ENCODE results near the gene CD226. TPM values are rescaled to one million over a fixed set of nuclear protein-coding genes. Genes with fewer than 3 reads are reported as not detected.

CD226 gene
- total RNA-seq, 1 donor from 2014 or later, result not detected

GRCh38 chr18:69987870-69988269 lies 40.2 kb upstream of the CD226 start:
- DNase-seq (ENCODE audit: low read depth), result no peak
- Histone ChIP-seq H3K27me3 (ENCODE audit: control insufficient read depth, insufficient read depth, low read length) (no peaks in the 10 kb centered on the region), H3K36me3 (ENCODE audit: control insufficient read depth, insufficient read depth, low read length) (no peaks in the 10 kb centered on the region), H3K4me3 (ENCODE audit: low read depth, low read length) (no peak overlapping the region)
- no peak for TF ChIP-seq CTCF (IDR thresholded peaks at IDR 0.05; ENCODE audit: insufficient read depth, low read length, poor library complexity, severe bottlenecking)

DNA sequence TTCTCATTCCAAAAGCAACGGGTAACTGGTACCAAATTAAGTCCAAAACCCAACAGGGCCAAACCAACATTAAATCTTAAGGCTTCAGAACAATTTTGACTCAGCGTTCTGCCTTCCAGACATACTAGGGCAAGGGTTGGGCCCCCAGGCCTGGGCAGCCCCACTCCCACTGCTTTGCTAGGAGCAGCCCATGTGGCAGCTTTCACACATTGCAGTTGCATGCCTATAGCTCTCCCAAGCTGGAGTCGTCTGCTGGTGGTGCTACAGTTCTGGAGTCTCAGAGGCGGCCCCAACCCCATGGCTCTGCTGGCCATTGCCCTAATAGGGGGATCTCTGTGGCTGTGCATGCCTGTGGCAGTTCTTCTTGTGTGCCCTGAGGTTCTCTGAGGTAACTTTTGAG lies 37.6 kb upstream of the CD226 start:
- no peak overlapping the region for H3K4me3 ChIP-seq (ENCODE audit: low read depth, low read length)
- no peak for DNase-seq (ENCODE audit: low read depth)
- no peaks in the 10 kb centered on the region for H3K36me3 ChIP-seq (ENCODE audit: control insufficient read depth, insufficient read depth, low read length)
- H3K27me3 ChIP-seq (ENCODE audit: control insufficient read depth, insufficient read depth, low read length), result no peaks in the 10 kb centered on the region
- TF ChIP-seq CTCF (IDR thresholded peaks at IDR 0.05; ENCODE audit: insufficient read depth, low read length, poor library complexity, severe bottlenecking), result no peak

GRCh38 chr18:69982417-69982816 lies 34.7 kb upstream of the CD226 start:
- DNase-seq (ENCODE audit: low read depth), result no peak
- TF ChIP-seq CTCF (IDR thresholded peaks at IDR 0.05; ENCODE audit: insufficient read depth, low read length, poor library complexity, severe bottlenecking), result no peak
- no peak overlapping the region for H3K4me3 ChIP-seq (ENCODE audit: low read depth, low read length)
- no peaks in the 10 kb centered on the region for H3K27me3 ChIP-seq (ENCODE audit: control insufficient read depth, insufficient read depth, low read length)
- no peaks in the 10 kb centered on the region for H3K36me3 ChIP-seq (ENCODE audit: control insufficient read depth, insufficient read depth, low read length)

DNA sequence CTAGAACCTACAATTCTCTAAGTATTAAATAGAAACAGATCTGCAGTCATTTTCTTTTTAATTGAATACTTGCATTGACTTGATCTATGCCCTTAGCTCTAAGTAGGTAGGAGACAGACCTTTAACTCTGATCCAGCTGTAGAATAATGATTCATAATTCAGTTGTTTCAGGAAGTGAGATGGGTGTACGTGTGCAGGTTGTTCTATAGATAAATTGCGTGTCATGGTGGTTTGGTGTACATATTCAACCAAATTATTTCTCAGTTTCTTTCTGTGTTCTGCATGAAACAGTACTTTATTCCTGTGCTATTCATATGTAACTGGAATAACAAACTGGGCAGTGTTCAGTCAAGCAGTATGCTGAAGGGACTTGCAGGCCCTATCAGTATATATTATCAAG lies 34.3 kb upstream of the CD226 start:
- Histone ChIP-seq H3K27me3 (ENCODE audit: control insufficient read depth, insufficient read depth, low read length) (no peaks in the 10 kb centered on the region), H3K4me3 (ENCODE audit: low read depth, low read length) (no peak overlapping the region), H3K36me3 (ENCODE audit: control insufficient read depth, insufficient read depth, low read length) (no peaks in the 10 kb centered on the region)
- no peak for TF ChIP-seq CTCF (IDR thresholded peaks at IDR 0.05; ENCODE audit: insufficient read depth, low read length, poor library complexity, severe bottlenecking)
- DNase-seq (ENCODE audit: low read depth), result no peak

DNA sequence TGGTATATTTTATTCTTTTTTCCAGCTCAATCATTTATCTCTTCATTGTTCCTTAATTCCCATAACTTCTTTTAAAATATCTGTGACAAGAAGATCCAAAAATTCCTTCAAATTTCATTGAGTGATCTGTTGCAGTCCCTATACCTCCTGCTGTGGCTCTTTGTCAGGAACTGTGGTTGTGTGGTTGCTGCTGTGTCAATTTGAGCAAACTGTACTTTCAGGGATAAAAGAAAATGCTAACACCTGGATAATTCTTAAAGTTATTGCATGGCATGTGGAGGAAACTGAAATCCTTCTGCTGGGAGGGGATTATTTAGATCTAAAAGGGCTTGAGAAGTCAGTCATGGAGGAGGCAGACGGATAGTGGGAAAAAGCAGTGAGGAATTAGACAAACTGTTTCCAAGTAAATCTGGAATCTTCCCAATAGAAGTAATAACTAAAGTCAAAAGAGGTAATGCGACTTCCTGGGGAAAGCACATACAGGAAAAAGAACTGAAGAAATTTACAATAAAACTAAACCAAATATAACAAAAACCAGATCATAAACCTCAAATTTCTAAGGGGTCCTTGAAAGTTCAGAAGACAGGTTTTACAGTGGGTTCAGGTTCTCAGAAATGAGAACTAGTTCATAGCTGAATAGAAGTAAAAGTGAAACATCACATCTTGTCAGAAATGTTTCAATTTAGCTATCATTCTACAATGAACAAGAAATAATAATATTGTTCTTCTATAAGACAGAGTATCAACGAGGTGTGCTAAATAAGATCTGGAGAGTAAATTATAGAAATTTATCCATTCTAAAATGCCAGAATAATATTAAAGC lies 33.5 kb upstream of the CD226 start:
- no peak overlapping the region for H3K4me3 ChIP-seq (ENCODE audit: low read depth, low read length)
- no peak for DNase-seq (ENCODE audit: low read depth)
- no peaks in the 10 kb centered on the region for H3K27me3 ChIP-seq (ENCODE audit: control insufficient read depth, insufficient read depth, low read length)
- TF ChIP-seq CTCF (IDR thresholded peaks at IDR 0.05; ENCODE audit: insufficient read depth, low read length, poor library complexity, severe bottlenecking), result no peak
- no peaks in the 10 kb centered on the region for H3K36me3 ChIP-seq (ENCODE audit: control insufficient read depth, insufficient read depth, low read length)

DNA sequence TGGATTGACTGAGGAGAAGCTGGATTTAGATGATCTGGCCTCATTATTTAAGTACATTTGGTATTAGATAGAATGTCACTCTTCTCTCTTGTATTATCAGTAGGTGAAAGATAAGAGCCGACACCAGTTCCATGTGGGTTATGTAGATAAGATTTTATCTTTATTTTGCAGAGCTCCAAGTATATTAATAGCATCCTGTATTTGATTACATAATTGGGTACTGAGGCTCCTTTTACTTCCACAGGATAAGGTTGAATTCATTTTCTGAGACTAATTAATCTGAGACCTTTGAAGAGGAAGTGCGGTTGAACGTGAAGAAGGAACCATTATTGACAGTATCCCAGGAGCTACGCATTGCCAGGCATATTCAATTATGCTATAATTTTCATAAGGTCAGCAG lies 32.8 kb upstream of the CD226 start:
- Histone ChIP-seq H3K36me3 (ENCODE audit: control insufficient read depth, insufficient read depth, low read length) (no peaks in the 10 kb centered on the region), H3K27me3 (ENCODE audit: control insufficient read depth, insufficient read depth, low read length) (no peaks in the 10 kb centered on the region), H3K4me3 (ENCODE audit: low read depth, low read length) (no peak overlapping the region)
- no peak for DNase-seq (ENCODE audit: low read depth)
- TF ChIP-seq CTCF (IDR thresholded peaks at IDR 0.05; ENCODE audit: insufficient read depth, low read length, poor library complexity, severe bottlenecking), result no peak

Measured in kidney epithelial cell (primary cell).